Sigmoid colon (tissue), 7 donors: ENCODE data around the gene DDX3X. TPM values are rescaled to one million over a fixed set of nuclear protein-coding genes. Genes with fewer than 3 reads are reported as not detected.

Experiments used
- DNase-seq: peaks from one replicate; pipeline ENCODE4 v3.0.0-alpha.2; 2019
- H3K27ac ChIP-seq, 4 donors: fragments of 200-600 bp; sonication (generic); one replicate each; pipeline ENCODE4 v1.5.1; 2016 to 2019; ENCODE audit warnings: mild to moderate bottlenecking in 1 of 4
- H3K27me3 ChIP-seq, 3 donors: fragments of 200-600 bp; sonication (generic); one replicate each; pipeline ENCODE4 v1.5.1; 2019; ENCODE audit warnings: mild to moderate bottlenecking in 1 of 3
- H3K36me3 ChIP-seq, 4 donors: fragments of 200-600 bp; sonication (generic); one replicate each; pipeline ENCODE4 v1.5.1; 2016 to 2019
- H3K4me1 ChIP-seq, 4 donors: fragments of 200-600 bp; sonication (generic); one replicate each; pipeline ENCODE4 v1.5.1; 2017 to 2019
- H3K4me3 ChIP-seq, 4 donors: fragments of 200-600 bp; sonication (generic); one replicate each; pipeline ENCODE4 v1.5.1; 2017 to 2019; ENCODE audit warnings: mild to moderate bottlenecking in 2 of 4, moderate library complexity in 1 of 4
- H3K9me3 ChIP-seq, 4 donors: fragments of 200-600 bp in 3 of 4; sonication (generic) in 3 of 4; one replicate each; pipeline versions ENCODE4 v1.5.1 to v1.6.1; 2013 to 2019
- CTCF ChIP-seq, 4 experiments: fragments of 450-650 bp in 3 of 4; fragments of 200-600 bp in 1 of 4; IDR thresholded peaks; one replicate each; pipeline ENCODE4 v1.5.1; 2016 to 2019; ENCODE audit warnings: antibody characterized with exemption in 4 of 4, mild to moderate bottlenecking in 3 of 4, moderate library complexity in 2 of 4
- EP300 ChIP-seq, 4 donors: sonication (generic); formaldehyde crosslinking; IDR thresholded peaks; one replicate each; pipeline ENCODE4 v1.6.1; 2017; ENCODE audit warnings: antibody characterized with exemption in 4 of 4
- POLR2A ChIP-seq, 2 donors: fragments of 450-650 bp; IDR thresholded peaks; one replicate each; pipeline ENCODE4 v1.6.1; 2016; ENCODE audit warnings: antibody characterized with exemption in 2 of 2, mild to moderate bottlenecking in 2 of 2, moderate library complexity in 2 of 2
- POLR2AphosphoS5 ChIP-seq, 4 donors: sonication (generic); formaldehyde crosslinking; IDR thresholded peaks; one replicate each; pipeline ENCODE4 v1.6.1; 2017; ENCODE audit warnings: antibody characterized with exemption in 4 of 4
- WGBS, 2 donors: extraction: QIAGEN DNeasy Blood & Tissue Kit; methylation state at CpG; one replicate each; pipeline ENCODE4 v1.1.7; 2013; 5-methylcytosine and 5-hydroxymethylcytosine counted together
- intact Hi-C: fragments of 100-400 bp; cut with DNase I; formaldehyde crosslinking; loops from one replicate; pipeline ENCODE4 v1.15.1; 2023
- polyA plus RNA-seq, 3 donors: library from polyadenylated mRNA; stranded (reverse); fragments of 200-250 nt; gene quantifications; one replicate each; pipeline ENCODE4 v1.2.3, GENCODE V29; 2013
- total RNA-seq, 4 donors: library from RNA; depleted of rRNA; stranded (reverse); fragments of >200 nt; gene quantifications; one replicate each; pipeline ENCODE4 v1.1.0, GENCODE V29; 2016
- donor health status: healthy with polysubstance abuse.
- donor health status: Bipolar disorder and iron deficiency.
- donor health status: healthy.

The DDX3X gene
- total and polyA plus RNA-seq, 7 donors = 86.0 to 218 (median 146) TPM

- intact Hi-C loops = no loop called here
- no peaks in the 10 kb centered on the region for H3K9me3 ChIP-seq
These were observed 29.8 kb upstream of the DDX3X start for GRCh38 chrX:41304178-41304577.

GRCh38 chrX:41308884-41309647 lies 24.9 kb upstream of the DDX3X start:
- intact Hi-C loops = no loop called here
- no peak overlapping the region for H3K4me3 ChIP-seq
- H3K27me3 ChIP-seq = no peaks in the 10 kb centered on the region
- no peak for TF ChIP-seq EP300 (IDR thresholded peaks at IDR 0.05)
- no peaks in the 10 kb centered on the region for H3K4me1 ChIP-seq
- no peak overlapping the region for H3K27ac ChIP-seq
- H3K9me3 ChIP-seq = no peaks in the 10 kb centered on the region
- WGBS, 2 donors = 70 to 78% methylated on average over 5 of the region's 5 CpGs
- H3K36me3 ChIP-seq = no peaks in the 10 kb centered on the region
- DNase-seq = no peak

More at GRCh38 chrX:41304178-41304577, 29.8 kb upstream of the DDX3X start:
- Histone ChIP-seq H3K36me3 (no peaks in the 10 kb centered on the region), H3K4me1 (no peaks in the 10 kb centered on the region), H3K4me3 (no peak overlapping the region), H3K27ac (no peak overlapping the region), H3K27me3 (no peaks in the 10 kb centered on the region)
- no peak for DNase-seq
- 91 to 97% methylated on average over 9 of the region's 9 CpGs for WGBS, 2 donors
- no peak for TF ChIP-seq CTCF (IDR thresholded peaks at IDR 0.05)
- no peak for TF ChIP-seq POLR2A (IDR thresholded peaks at IDR 0.05)
- TF ChIP-seq EP300 (IDR thresholded peaks at IDR 0.05) = no peak
- no peak for TF ChIP-seq POLR2AphosphoS5 (IDR thresholded peaks at IDR 0.05)

- no peak overlapping the region for H3K4me3 ChIP-seq
- intact Hi-C loops = no loop called here
- no peaks in the 10 kb centered on the region for H3K4me1 ChIP-seq
- H3K9me3 ChIP-seq = no peaks in the 10 kb centered on the region
- TF ChIP-seq POLR2A (IDR thresholded peaks at IDR 0.05) (no peak), CTCF (IDR thresholded peaks at IDR 0.05) (no peak), POLR2AphosphoS5 (IDR thresholded peaks at IDR 0.05) (no peak), EP300 (IDR thresholded peaks at IDR 0.05) (no peak)
- H3K36me3 ChIP-seq = no peaks in the 10 kb centered on the region
- H3K27ac ChIP-seq = no peak overlapping the region
- H3K27me3 ChIP-seq = no peaks in the 10 kb centered on the region
- 63 to 84% methylated on average over 1 of the region's 1 CpG for WGBS, 2 donors
- no peak for DNase-seq
These were observed 21.2 kb upstream of the DDX3X start for GRCh38 chrX:41312786-41313185.

- TF ChIP-seq EP300 (IDR thresholded peaks at IDR 0.05) (no peak), CTCF (IDR thresholded peaks at IDR 0.05) (no peak), POLR2AphosphoS5 (IDR thresholded peaks at IDR 0.05) (no peak), POLR2A (IDR thresholded peaks at IDR 0.05) (no peak)
- Histone ChIP-seq H3K9me3 (no peaks in the 10 kb centered on the region), H3K27ac (no peak overlapping the region), H3K27me3 (no peaks in the 10 kb centered on the region), H3K4me1 (no peaks in the 10 kb centered on the region), H3K4me3 (no peak overlapping the region), H3K36me3 (no peaks in the 10 kb centered on the region)
- 94 to 96% methylated on average over 5 of the region's 5 CpGs for WGBS, 2 donors
- no peak for DNase-seq
- intact Hi-C loops = no loop called here
These were observed 20.5 kb upstream of the DDX3X start for GRCh38 chrX:41313419-41313818.

- DNase-seq = no peak
- WGBS, 2 donors = 84 to 87% methylated on average over 4 of the region's 4 CpGs
- Histone ChIP-seq H3K4me1 (no peaks in the 10 kb centered on the region), H3K27me3 (no peaks in the 10 kb centered on the region), H3K4me3 (no peak overlapping the region), H3K9me3 (no peaks in the 10 kb centered on the region), H3K27ac (no peak overlapping the region), H3K36me3 (no peaks in the 10 kb centered on the region)
- intact Hi-C loops = no loop called here
- TF ChIP-seq POLR2A (IDR thresholded peaks at IDR 0.05) (no peak), EP300 (IDR thresholded peaks at IDR 0.05) (no peak), POLR2AphosphoS5 (IDR thresholded peaks at IDR 0.05) (no peak), CTCF (IDR thresholded peaks at IDR 0.05) (no peak)
These were observed 19.8 kb upstream of the DDX3X start for GRCh38 chrX:41314204-41314603.
